ENCODE results near the gene BRINP2.

- TF ChIP-seq CTCF (IDR thresholded peaks at IDR 0.05): no peak
- TF ChIP-seq POLR2A (IDR thresholded peaks at IDR 0.05): no peak
These were observed 86.8 kb downstream of the BRINP2 start for GRCh38 chr1:177257576-177257975.

Data from sigmoid colon (tissue), 3 donors.